Hepatocyte (in vitro differentiated cells): ENCODE measurements around the gene C19orf53. TPM values are rescaled to one million over a fixed set of nuclear protein-coding genes. Genes with fewer than 3 reads are reported as not detected.

Source experiments
- DNase-seq: peaks from one replicate; pipeline ENCODE4 v3.0.0-alpha.2; 2016; ENCODE audit warnings: low spot score
- H2AFZ ChIP-seq: fragments of 200-600 bp; sonication (generic); 2 replicates; pipeline ENCODE4 v1.6.0; 2016; ENCODE audit warnings: antibody characterized with exemption, mild to moderate bottlenecking
- H3K27ac ChIP-seq: fragments of 200-600 bp; sonication (generic); 2 replicates; pipeline ENCODE4 v1.5.1; 2016; ENCODE audit warnings: mild to moderate bottlenecking
- H3K27me3 ChIP-seq: fragments of 200-600 bp; sonication (generic); 2 replicates; pipeline ENCODE4 v1.6.1; 2016
- H3K36me3 ChIP-seq: fragments of 200-600 bp; sonication (generic); replicated peaks from 2 replicates; pipeline ENCODE4 v1.5.1; 2016; ENCODE audit warnings: low read depth; ENCODE audit not compliant: insufficient read depth
- H3K4me1 ChIP-seq: fragments of 200-600 bp; sonication (generic); 2 replicates; pipeline ENCODE4 v1.5.1; 2016; ENCODE audit warnings: mild to moderate bottlenecking, moderate library complexity; ENCODE audit not compliant: insufficient read depth
- H3K4me2 ChIP-seq: fragments of 200-600 bp; sonication (generic); 2 replicates; pipeline ENCODE4 v1.6.0; 2016
- H3K4me3 ChIP-seq: fragments of 200-600 bp; sonication (generic); 2 replicates; pipeline ENCODE4 v1.5.1; 2016; ENCODE audit warnings: mild to moderate bottlenecking
- H3K79me2 ChIP-seq: fragments of 200-600 bp; sonication (generic); 2 replicates; pipeline ENCODE4 v1.6.0; 2017; ENCODE audit warnings: mild to moderate bottlenecking
- H3K9me2 ChIP-seq: fragments of 200-600 bp; sonication (generic); replicated peaks from 2 replicates; pipeline ENCODE4 v1.6.0; 2017; ENCODE audit warnings: mild to moderate bottlenecking; ENCODE audit not compliant: insufficient read depth
- H3K9me3 ChIP-seq: fragments of 200-600 bp; sonication (generic); 2 replicates; pipeline ENCODE4 v1.5.1; 2016; ENCODE audit warnings: low read depth, mild to moderate bottlenecking
- H4K20me1 ChIP-seq: fragments of 200-600 bp; sonication (generic); 2 replicates; pipeline ENCODE4 v1.6.0; 2016; ENCODE audit warnings: mild to moderate bottlenecking; ENCODE audit not compliant: insufficient read depth, poor library complexity, severe bottlenecking
- EZH2 ChIP-seq: fragments of 200-600 bp; sonication (generic); IDR thresholded peaks from 2 replicates; pipeline ENCODE4 v1.6.1; 2016; ENCODE audit warnings: antibody characterized with exemption, mild to moderate bottlenecking, borderline replicate concordance
- EZH2phosphoT487 ChIP-seq: fragments of 200-600 bp; sonication (generic); IDR thresholded peaks from one replicate; pipeline ENCODE4 v1.6.1; 2018; ENCODE audit warnings: antibody characterized with exemption, mild to moderate bottlenecking, low read depth, moderate library complexity; ENCODE audit not compliant: unreplicated experiment, severe bottlenecking
- WGBS: methylation state at CpG from one replicate; pipeline ENCODE4 v1.1.6; 2016; ENCODE audit warnings: low lambda C conversion rate; ENCODE audit errors: missing lambda C conversion rate; 5-methylcytosine and 5-hydroxymethylcytosine counted together
- polyA plus RNA-seq: library from polyadenylated mRNA; unstranded; fragments of >200 nt; fragmentation: Nextera tagmentation; extraction: Ambion mirVana; gene quantifications from 2 replicates; pipeline ENCODE4 v1.2.1, GENCODE V29; 2016
- total RNA-seq: library from RNA; depleted of rRNA; stranded (reverse); fragments of >200 nt; gene quantifications from 2 replicates; pipeline ENCODE4 v1.2.3, GENCODE V29; 2014
- TF ChIP-seq, protein P1 (sequence below): fragments of 200-600 bp; sonication (generic); IDR thresholded peaks from 2 replicates; pipeline ENCODE4 v1.5.1; 2016; ENCODE audit warnings: antibody characterized with exemption, mild to moderate bottlenecking; ENCODE audit not compliant: poor library complexity

Gene C19orf53
- total and polyA plus RNA-seq, 2 experiments from 2014 or later, result 89.2 to 220 TPM

DNA sequence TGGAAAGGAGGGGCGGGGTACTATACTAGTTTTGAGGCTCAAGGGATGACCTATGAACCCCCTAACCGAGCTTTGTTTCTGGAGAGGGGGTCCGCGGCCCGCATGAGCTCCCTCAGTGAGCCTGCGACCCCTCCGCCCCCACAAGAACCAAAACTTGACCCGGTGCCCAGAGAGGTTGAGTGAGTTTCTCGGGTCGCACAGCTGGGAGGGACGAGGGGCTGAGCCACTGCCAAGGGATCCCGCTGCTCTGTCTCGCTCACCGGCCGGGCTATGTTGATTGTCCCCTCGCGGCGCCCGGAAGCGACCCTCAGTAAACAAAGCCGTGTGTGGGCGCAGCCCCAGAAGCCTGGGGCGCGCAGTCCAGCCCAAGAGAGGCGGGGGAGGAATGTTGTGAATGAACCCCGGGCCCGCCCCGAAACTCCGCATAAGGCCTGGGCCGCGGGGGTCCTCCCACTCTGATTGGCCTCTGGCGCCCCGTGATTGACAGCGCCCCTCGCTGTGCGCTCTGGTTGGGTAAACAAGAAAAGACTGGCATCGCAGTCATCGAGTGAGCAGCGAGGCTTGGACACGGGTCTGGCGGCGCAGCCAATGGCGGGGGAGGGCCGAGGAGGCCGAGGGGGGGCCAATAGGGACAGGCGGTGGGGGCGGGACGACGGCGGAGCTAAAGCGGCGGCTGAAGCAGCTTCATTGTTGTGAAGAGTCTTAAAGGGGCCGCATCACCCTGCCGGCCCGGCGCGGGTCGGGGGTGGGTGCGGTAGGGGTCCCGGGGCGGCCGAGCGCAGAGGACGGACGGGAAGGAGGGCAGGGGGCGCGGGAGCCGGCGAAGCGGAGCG, 20.7 kb downstream of the C19orf53 start, which contains the start of gene ZSWIM4:
TSS of gene ZSWIM4 (plus strand) at position 687 of the 833 bp plus-strand sequence. CDS start 206 bp downstream, outside the sequence.
- H3K27ac ChIP-seq, result peak within 1 kb of the TSS; percentile 54
- no peaks in the 10 kb centered on the region for H4K20me1 ChIP-seq
- no peaks in the 10 kb centered on the region for H3K9me2 ChIP-seq
- no peaks in the 10 kb centered on the region for H3K9me3 ChIP-seq
- TF ChIP-seq EZH2phosphoT487 (no peak), EZH2 (no peak)
- TF ChIP-seq, protein P1, sequence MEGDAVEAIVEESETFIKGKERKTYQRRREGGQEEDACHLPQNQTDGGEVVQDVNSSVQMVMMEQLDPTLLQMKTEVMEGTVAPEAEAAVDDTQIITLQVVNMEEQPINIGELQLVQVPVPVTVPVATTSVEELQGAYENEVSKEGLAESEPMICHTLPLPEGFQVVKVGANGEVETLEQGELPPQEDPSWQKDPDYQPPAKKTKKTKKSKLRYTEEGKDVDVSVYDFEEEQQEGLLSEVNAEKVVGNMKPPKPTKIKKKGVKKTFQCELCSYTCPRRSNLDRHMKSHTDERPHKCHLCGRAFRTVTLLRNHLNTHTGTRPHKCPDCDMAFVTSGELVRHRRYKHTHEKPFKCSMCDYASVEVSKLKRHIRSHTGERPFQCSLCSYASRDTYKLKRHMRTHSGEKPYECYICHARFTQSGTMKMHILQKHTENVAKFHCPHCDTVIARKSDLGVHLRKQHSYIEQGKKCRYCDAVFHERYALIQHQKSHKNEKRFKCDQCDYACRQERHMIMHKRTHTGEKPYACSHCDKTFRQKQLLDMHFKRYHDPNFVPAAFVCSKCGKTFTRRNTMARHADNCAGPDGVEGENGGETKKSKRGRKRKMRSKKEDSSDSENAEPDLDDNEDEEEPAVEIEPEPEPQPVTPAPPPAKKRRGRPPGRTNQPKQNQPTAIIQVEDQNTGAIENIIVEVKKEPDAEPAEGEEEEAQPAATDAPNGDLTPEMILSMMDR, result no peak
- peak within 1 kb of the TSS; percentile 91 for H3K4me2 ChIP-seq
- peak within 1 kb of the TSS; percentile 41 for H3K4me3 ChIP-seq
- no peaks in the 10 kb centered on the region for H3K36me3 ChIP-seq
- peak; percentile 99 for DNase-seq
- H3K4me1 ChIP-seq, result peaks cover 15% of the 10 kb centered on the region
- peak within 1 kb of the TSS; percentile 42 for H2AFZ ChIP-seq
- no peaks in the 10 kb centered on the region for H3K27me3 ChIP-seq
- 5% methylated on average over 43 of the region's 71 CpGs for WGBS
- peaks cover 15% of the 10 kb centered on the region for H3K79me2 ChIP-seq

DNA sequence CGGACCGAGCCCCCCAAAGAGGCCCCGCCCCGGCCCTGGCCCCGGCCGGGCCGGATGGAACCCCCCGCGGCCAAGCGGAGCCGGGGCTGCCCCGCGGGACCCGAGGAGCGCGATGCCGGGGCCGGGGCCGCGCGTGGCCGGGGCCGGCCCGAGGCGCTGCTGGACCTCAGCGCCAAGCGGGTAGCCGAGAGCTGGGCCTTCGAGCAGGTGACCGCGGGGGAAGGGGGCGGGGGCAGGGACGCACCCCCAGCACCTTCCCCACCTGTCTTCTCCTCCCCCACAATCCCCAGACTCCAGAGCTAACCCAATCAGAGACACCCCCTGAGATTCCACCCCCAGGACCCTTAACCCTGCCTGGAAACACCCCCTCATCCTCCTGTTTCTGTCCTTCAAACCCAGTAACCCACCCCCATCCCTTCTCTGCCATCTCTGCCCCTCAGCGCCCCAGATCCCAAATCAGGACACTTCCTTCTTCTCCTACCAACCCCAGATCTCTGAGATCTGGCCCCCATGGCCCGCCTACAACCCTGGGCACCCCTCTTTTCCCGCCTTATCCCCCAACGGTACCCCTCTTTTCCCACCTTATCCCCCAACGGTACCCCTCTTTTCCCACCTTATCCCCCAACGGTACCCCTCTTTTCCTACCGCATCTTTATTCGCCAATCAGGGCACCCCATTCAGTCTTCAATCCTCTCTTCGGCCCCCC, 21.5 kb downstream of the C19orf53 start:
- Histone ChIP-seq H3K4me2 (peak overlapping the region; percentile 91), H3K9me3 (no peaks in the 10 kb centered on the region), H3K27me3 (no peaks in the 10 kb centered on the region), H3K4me3 (peak overlapping the region; percentile 39), H3K4me1 (peaks cover 15% of the 10 kb centered on the region), H3K9me2 (no peaks in the 10 kb centered on the region), H4K20me1 (no peaks in the 10 kb centered on the region), H3K36me3 (no peaks in the 10 kb centered on the region), H3K27ac (peak overlapping the region; percentile 52), H3K79me2 (peaks cover 15% of the 10 kb centered on the region), H2AFZ (no peak overlapping the region)
- DNase-seq, result peak; percentile 66
- 4% methylated on average over 7 of the region's 42 CpGs for WGBS
- no peak for TF ChIP-seq EZH2
- TF ChIP-seq, protein P1, result no peak
- no peak for TF ChIP-seq EZH2phosphoT487

DNA sequence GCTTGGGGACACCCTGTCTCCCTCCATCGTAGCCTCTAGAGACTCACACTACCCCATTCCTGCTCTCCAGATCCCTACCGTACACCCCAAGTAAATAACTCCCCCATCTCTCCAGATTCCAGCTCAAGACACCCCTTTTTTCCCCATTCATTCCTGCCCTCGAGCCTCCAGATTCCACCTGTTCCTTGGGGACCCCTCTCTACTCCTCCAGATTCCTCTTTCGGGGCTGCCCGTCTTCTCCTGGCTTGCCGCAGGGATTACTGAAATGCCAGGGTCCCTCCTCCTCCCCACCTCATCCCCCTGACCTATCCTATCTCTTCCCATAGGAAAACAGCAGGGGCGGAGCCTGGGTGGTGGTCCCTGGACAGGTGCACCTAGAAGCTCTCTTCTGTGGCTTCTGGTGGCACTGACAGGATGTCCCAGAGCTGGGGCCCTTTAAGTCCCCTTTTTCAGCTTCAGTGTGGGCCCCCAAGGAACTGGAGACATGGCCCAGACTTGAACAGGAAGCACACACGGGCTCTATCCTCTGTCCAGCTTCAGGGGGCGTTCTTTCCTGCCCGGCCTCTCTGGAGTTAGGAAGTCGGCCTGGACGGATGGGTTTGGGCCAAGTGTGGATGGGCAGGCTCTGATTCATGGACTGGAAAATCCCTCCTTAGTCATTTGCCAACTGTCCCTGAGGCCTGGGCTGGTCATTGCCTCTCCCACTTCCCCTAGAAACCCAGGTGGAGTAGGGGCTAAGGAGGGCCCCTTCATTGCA, 22.2 kb downstream of the C19orf53 start:
- peak; percentile 68 for DNase-seq
- Histone ChIP-seq H3K9me2 (no peaks in the 10 kb centered on the region), H4K20me1 (no peaks in the 10 kb centered on the region), H3K27me3 (no peaks in the 10 kb centered on the region), H3K4me2 (peak overlapping the region; percentile 91), H3K27ac (peak overlapping the region; percentile 52), H3K9me3 (no peaks in the 10 kb centered on the region), H2AFZ (no peak overlapping the region), H3K4me1 (peaks cover 15% of the 10 kb centered on the region), H3K4me3 (peak overlapping the region; percentile 39), H3K36me3 (no peaks in the 10 kb centered on the region), H3K79me2 (peaks cover 15% of the 10 kb centered on the region)
- WGBS, result 26% methylated on average over 12 of the region's 12 CpGs
- TF ChIP-seq EZH2, result no peak
- TF ChIP-seq, protein P1, result peak; percentile 2
